22Rv1 (cell line): Measurements from ENCODE around the gene EPHB1.

ENCODE experiments used
- H3K27ac ChIP-seq: fragments of 450-650 bp; 2 replicates; pipeline ENCODE4 v1.5.1; 2017
- CTCF ChIP-seq: fragments of 450-650 bp; IDR thresholded peaks from 2 replicates; pipeline ENCODE4 v1.5.1; 2017; ENCODE audit warnings: mild to moderate bottlenecking
- ZFX ChIP-seq: fragments of 450-650 bp; IDR thresholded peaks from 2 replicates; pipeline ENCODE4 v1.6.1; 2017; ENCODE audit warnings: antibody characterized with exemption, borderline replicate concordance

Gene EPHB1

GRCh38 chr3:134917631-134918030 is 122.6 kb downstream of the EPHB1 start:
- TF ChIP-seq CTCF = no peak
- TF ChIP-seq ZFX = no peak
- H3K27ac ChIP-seq = no peak overlapping the region

- TF ChIP-seq CTCF (no peak), ZFX (no peak)
- no peak overlapping the region for H3K27ac ChIP-seq
Observed at GRCh38 chr3:134918441-134918840, 123.4 kb downstream of the EPHB1 start.

GRCh38 chr3:134922101-134922500 is 127.0 kb downstream of the EPHB1 start:
- no peak overlapping the region for H3K27ac ChIP-seq
- TF ChIP-seq CTCF (no peak), ZFX (no peak)

- H3K27ac ChIP-seq = no peak overlapping the region
- no peak for TF ChIP-seq CTCF
- TF ChIP-seq ZFX = no peak
Observed at GRCh38 chr3:134922866-134923265, 127.8 kb downstream of the EPHB1 start.

- TF ChIP-seq ZFX (no peak), CTCF (no peak)
Observed at GRCh38 chr3:134923286-134923685, 128.2 kb downstream of the EPHB1 start.

GRCh38 chr3:134927599-134927998 is 132.5 kb downstream of the EPHB1 start:
- TF ChIP-seq CTCF (no peak), ZFX (no peak)
- no peak overlapping the region for H3K27ac ChIP-seq

More at GRCh38 chr3:134923286-134923685, 128.2 kb downstream of the EPHB1 start:
- no peak overlapping the region for H3K27ac ChIP-seq

- no peak overlapping the region for H3K27ac ChIP-seq
Observed at GRCh38 chr3:134928392-134928791, 133.3 kb downstream of the EPHB1 start.

More at GRCh38 chr3:134928392-134928791, 133.3 kb downstream of the EPHB1 start:
- TF ChIP-seq ZFX = no peak
- no peak for TF ChIP-seq CTCF
